Left forelimb (tissue), 1 donor: ENCODE results near the gene MICALL1.

ENCODE experiments used
- DNase-seq: peaks from one replicate; pipeline ENCODE4 v3.0.0-alpha.2; 2018; ENCODE audit warnings: low spot score

MICALL1 gene

DNA sequence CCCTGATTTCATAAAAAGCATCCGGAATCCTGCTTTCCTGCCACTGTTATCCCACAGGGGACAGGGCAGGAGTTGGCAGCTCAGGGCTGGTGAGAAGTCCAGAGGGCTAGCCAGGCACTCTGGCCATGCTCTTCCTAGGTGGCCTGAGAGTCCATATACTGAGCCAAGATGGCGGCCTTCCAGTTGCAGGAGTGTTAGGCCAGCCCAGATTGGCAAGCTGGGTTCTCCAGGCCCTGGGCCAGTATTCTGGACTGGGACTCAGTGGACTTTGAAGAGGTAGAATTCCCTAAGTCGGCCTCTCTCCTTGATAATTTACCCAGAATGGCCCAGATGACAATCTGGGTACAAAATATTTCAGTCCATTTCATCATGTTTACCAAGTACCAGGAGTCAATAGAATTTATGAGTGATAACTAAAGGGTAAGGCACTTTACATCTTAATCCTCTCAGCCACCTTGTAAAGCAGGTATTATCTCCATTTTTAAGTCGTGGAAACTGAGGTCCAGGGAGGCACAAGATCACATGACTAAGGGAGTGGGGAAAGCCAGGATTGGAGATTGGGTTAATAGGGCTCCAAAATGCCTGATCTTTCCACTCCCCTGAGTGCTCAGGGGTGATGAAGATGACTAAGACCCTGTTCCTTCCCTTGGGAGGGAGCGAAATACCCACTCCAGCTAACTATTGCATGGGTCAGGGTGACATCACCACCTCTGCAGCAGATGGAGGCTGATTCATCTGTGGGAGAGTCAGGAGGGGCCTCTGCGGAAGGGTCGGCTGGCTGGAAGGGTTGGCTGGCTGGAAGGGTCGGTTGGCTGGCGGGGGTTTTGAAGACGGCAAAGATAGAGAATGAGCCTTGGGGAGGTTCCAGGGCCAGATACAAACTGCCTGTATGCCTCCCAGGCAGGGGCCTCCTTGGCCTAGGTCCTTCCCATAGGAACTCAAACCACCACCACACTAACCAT lies 1.2 kb upstream of the MICALL1 start:
- DNase-seq: no peak

DNA sequence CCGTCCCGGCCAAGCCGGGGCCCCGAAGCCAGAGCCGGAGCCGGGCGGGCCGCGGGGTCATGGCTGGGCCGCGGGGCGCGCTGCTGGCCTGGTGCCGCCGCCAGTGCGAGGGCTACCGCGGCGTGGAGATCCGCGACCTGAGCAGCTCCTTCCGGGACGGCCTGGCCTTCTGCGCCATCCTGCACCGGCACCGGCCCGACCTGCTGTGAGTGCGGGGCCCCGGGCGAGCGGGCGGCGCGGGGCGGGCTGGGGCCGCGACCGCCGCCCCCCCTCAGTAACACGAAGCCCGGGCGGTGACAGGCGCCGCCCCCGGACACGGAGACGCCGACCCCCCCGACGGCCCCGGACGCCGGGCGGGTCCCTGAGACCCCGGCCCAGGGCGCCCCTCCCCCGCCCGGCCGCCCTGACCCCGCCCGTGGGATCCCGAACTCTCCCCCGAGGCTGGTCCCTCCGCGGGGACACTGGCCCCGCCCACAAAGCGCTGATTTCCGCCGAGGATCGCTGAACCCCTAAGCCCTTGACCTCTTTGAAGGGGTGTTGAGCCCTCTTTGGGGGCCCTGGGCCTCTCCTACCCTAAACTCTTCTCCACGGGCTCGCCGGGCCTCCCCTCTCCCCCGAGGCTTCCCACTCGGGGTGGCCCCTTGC lies 389 bp downstream of the MICALL1 start:
- DNase-seq: no peak

DNA sequence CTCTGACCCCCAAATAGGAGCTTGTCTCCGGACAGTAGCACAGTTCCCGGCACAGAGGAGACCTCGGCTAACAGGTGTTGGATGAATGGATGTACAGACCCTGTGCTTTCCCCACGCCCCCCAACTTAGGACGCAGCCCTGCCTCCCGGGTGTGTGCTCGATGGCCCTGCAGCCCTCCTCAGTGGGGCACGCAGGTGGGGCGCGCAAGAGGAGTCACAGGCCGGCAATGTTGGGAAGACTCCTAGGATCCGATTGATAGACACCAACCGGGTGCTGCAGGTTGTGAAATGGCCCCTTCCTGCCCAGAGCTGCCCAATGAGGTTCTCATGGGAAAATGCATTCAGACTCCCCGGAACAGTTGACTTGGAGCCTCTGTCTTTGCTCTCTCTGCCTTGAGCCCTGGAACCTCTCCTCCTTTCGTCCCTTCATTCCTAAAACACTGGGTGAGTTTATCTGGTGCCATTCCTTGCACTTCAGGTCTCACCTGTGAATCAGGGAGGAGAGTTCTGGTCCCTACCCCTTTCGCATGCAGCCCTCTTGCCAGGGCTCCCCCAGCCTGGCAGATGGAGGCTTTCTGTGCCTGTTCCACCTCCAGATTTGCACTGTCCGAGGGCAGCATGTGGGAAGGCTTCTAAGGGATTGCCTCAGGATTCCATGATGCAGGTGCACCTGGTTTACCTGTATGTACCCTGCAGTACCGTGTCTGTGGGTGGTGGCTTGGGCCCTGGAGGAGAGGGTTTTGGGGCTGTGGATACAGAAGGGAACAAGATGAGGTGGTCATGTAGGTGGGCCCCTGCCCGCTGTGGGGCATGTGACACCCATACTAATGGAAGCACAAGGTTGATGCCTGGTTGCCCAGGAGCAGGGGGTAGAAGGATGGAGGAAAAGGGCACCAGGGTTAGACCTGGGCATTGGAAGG lies 1.2 kb downstream of the MICALL1 start:
- DNase-seq: no peak

DNA sequence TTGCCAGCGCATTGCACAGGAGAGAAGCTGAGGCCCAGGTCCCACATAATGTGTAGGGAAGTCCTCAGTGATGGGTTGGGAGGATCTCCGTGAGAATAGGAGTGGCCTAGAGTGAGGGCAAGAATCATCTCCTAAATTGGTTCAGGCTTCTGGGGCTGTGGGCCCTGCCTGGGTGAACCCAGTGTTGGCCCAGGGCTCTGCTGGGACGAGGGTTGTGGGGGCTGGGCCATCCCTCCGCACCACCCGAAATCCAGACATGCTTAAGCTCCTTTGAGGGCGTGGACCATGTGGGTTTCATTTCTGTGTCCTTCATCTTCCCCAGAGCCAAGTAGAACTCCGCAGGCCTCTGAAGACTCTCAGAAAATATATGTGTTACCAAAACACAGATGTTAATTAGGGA lies 3.7 kb downstream of the MICALL1 start:
- DNase-seq: no peak

DNA sequence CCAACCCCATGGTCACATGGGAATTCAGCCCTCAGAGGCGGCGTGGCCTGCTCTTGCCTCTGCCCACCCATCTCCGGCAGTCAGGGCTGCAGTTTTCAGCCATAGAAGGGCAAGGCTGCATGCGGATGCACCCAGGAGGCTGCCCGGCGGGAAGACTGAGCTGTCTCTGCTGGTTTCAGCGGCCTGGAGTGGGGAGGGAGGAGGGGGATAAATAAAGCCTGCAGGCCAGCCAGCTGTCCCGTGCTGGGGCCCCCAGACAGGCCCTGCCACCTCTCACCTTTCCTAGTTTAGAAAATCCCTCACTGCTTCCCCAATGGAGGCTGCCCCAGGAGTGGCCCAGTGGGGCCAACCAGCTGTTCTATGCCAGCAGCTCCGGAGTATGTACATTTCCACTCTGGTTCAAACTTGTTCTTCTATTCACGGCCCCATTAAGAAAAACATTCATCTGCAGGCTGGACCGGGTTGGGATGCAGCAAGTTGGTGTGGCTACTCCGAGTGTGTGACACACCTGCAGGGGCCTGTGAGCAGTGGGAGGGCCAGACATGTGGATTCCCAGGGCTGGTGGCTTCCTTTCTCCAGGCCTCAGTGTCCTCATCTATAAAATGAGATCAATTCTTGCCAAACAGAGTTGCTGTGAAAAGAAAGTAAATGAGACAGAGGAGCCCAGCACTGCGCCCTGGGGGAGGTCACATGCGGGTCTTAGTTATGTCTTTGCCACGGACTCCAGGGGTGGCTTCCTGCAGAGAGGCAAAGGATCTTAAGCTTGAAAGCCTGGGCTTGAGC lies 5.0 kb downstream of the MICALL1 start:
- DNase-seq: no peak

DNA sequence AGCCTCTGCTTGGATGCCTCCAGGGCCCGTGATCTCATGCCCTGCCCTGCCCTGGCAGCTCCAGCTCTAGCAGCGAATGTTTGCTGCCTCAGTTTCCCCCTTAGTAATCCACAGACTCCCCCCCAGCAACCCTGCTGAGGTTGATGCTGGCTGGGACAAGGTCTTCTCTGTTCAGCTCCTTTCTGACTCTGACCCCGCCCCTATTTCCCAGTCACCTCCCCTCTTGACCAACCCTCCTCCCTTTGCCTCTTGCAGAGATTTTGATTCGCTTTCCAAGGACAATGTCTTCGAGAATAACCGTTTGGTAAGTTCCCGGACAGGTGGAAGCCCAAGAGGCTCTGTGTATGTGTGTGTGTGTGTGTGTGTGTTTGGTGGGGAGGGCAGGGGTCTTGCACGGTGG lies 5.6 kb downstream of the MICALL1 start:
- no peak for DNase-seq

DNA sequence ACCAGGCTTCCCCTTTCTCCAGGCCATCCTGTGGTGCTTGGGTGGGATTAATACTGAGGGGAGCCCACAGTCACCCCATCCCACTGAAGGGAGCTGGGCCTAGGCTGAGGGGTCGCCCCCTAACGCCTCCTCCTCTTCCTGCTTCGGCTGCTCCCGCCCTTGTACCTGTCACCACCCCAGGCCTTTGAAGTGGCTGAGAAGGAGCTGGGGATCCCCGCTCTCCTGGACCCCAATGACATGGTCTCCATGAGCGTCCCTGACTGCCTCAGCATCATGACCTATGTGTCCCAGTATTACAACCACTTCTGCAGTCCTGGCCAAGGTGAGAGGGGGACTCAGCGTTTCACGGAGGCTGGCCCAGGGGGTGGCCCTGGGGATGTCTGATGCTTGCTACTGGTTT lies 6.1 kb downstream of the MICALL1 start:
- DNase-seq: no peak

DNA sequence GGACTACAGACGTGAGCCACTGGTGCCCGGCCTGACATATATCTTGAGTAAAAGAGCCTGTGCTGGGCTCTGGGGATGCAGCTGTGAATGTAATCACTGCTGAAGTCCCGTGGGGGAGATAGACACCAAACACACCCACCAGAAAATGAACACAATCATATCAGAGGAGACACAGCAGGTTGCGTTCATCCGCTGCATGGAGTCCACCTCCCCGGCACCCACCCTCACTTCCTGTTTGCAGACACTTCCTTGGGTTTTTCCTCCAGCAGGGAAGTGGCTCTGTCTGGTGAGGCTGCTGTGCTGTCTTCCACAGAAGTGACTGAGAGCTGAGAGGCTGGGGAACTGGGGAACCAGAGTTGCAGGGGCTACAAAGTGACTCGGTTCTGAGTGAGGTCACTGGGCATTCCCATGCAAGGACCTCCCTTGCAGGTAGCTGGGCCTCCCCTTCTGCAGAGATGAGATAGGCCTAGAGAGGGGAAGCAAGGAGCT lies 7.2 kb downstream of the MICALL1 start:
- no peak for DNase-seq

DNA sequence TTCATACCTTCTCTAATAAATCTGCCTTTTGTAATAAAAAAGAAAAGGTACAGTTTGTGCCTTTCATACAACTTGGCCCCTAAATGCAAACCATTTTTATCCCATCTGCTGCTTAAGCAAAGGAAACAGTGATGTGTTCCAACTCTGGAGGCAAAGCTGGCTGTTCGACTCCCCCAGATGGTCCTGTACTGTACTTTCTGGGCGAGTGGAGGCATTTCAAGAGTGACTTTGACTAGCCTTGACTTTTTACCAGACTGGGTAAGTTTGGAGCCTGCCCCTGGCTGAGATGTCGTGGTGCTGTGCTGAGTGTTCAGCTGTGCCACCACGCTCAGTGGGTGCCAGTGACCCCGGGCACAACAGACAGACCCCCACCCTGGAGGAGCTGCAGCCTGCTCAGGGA lies 10.2 kb downstream of the MICALL1 start:
- DNase-seq: no peak

DNA sequence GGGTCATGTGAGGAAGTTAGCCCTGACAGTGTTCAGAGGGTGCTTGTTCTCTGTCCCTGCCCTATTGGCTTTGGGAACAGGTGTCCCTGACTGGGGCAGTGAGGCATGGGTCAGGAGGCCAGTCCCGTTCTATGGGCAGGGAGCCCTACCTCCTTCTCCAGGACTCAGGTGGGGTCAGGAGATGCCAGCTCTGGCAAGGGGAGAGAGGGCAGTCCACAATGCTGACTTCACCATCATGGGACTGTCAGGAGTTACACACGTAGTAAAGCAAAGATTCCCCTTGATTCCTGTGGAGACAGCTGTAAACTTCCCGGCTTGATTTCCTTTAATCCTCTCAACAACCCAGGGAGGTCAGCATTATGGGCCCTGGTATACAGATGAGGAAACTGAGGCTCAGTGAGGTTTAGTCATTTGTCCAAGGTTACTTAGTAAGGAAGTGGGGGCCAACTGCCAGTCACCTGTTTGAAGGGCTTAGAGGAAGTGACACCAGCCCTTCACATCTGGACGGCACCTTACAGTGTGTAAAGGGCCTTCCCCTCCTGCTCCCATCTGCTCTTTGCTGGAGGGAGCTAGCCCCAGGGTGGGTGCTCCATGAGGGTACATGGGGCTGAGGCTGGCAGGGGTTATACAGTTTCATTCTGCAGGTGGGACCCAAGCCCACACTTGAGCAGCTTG lies 11.9 kb downstream of the MICALL1 start:
- peak; percentile 34 for DNase-seq

DNA sequence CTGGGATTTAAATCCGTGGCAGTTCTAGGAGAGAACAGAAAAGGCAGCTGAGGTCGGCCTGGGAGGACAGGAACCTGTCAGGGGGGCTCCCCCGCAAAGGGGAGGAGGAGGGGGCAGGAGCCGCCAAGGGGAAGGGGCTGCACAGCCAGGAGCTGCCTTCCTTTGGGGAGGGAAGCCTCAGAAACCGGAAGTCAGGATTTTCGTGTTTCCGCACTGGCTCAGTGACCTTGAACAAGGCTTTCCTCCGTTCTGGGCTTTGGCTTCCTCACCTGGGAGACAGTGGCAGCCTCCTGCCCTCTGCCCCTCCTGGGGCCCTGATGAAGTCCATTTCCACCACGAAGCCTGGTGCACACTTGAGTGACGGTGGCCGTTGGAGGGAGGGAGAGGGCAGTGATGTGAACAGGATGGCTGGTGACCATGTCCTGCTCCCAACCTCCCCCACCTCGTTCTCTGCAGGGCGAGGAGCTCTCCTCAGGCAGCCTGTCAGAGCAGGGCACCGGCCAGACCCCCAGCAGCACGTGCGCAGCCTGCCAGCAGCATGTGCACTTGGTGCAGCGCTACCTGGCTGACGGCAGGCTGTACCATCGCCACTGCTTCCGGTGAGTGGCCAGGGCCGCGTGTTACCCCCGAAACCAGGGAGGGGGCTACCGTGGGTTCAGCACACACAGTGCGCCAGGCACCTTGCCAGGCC lies 12.6 kb downstream of the MICALL1 start:
- peak; percentile 42 for DNase-seq

DNA sequence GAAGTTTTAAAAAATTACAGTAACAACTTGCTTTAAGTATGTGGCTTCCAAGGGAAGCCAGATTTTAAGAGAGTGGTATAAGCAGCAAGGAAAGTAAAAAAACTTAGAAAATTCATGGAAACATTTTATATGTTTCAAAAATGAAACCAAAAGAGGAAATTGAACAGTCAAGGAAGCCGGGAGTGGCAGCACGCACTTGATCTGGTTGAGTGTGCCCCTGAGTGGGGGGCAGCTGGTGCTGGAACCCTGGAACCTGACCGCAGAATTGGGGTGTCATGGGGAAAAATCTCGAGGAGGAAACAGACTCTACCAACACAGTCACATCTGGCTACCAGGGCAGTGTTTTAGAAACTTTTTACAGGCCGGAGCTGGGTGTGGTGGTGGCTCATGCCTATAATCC lies 14.0 kb downstream of the MICALL1 start:
- DNase-seq: no peak

DNA sequence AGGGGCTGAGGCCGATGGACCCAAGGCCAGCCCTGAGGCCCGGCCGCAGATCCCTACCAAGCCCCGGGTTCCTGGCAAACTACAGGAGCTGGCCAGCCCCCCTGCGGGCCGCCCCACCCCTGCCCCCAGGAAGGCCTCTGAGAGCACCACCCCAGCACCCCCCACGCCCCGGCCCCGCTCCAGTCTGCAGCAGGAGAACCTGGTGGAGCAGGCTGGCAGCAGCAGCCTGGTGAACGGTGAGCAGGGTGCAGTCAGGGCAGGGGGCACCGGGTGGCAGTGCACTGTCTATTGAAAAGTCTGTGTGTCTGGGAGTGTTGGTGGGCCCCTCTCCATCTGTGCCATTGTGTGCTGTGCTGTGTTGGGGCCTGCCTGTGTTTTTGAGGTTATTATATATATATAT lies 16.1 kb downstream of the MICALL1 start:
- no peak for DNase-seq

DNA sequence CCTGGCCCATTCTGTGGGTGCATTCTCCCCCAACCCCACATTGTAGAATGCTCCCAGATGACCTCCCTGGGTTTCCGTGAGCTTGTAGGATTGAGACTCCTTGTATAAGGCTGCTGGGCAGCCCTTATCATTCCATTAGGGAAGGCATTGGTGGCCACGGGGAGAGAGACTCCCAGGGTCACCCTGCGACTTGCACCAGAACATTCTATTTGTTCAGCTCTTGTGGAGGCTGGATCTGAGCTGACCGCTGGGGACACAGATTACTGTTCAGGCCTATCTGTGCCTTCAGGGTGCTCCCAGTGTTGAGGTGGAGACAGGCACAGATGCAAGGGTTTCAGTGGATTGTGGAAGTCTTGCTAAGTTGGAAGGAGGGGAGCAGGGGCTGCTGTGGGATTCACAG lies 17.8 kb downstream of the MICALL1 start:
- no peak for DNase-seq

DNA sequence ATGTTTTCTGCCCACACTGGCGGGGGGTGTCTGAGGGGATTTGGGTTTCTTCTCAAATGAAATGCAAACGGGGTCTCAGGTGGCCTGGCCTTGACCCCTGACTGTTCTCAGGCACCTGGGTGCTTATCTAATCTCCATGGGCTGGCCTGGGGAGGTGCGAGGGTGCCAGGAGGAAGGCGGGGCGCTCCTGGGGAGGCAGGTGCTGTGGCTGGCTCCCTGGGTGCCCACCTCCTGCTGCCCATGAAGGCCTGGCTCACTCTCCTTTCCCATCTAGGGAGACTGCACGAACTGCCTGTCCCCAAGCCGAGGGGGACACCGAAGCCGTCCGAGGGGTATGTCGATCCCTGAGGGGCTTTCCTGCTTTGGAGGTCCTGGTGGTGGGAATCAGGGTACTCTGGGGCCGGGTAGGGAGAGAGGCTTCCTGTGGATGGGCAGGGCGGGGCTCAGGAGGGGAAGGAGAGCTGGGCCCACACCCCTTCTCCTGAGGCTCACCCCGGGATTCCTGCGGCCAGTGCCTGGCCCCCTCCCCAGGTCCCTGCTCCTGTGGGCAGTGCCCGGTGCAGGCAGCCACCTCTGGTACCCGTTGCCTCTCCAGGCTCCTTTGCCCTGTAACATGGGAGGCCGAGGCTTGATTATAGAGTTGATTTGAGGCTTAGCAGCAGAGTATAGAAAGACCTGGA lies 18.4 kb downstream of the MICALL1 start:
- DNase-seq: no peak

DNA sequence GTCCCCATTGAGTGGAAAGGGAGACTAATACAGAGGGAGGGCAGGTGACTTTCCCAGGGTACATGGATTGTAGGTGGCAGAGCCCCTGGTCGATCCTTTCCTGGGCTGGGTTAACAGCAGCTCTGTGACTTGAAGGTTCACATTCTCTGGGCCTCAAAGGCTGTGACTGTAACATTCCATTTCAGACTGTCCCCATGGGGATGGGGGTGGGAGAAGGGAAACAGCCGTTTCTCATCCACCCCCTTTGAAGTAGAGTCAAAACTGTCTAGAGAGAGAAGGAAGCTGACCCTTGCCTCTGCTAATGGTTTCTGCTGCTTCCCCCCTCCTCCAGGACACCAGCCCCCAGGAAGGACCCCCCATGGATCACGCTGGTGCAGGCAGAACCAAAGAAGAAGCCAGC lies 19.2 kb downstream of the MICALL1 start:
- DNase-seq: no peak

DNA sequence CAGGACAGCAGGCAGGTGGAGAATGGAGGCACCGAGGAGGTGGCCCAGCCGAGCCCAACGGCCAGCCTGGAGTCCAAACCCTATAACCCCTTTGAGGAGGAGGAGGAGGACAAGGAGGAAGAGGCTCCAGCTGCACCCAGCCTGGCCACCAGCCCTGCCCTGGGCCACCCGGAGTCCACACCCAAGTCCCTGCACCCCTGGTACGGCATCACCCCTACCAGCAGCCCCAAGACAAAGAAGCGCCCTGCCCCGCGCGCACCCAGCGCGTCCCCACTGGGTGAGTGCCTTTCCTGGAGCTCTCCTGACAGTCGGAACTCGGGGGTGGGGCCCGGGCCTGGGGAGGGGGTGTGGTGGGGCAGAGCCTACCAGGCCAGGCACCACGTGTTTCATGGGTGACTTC lies 19.7 kb downstream of the MICALL1 start:
- DNase-seq: no peak

DNA sequence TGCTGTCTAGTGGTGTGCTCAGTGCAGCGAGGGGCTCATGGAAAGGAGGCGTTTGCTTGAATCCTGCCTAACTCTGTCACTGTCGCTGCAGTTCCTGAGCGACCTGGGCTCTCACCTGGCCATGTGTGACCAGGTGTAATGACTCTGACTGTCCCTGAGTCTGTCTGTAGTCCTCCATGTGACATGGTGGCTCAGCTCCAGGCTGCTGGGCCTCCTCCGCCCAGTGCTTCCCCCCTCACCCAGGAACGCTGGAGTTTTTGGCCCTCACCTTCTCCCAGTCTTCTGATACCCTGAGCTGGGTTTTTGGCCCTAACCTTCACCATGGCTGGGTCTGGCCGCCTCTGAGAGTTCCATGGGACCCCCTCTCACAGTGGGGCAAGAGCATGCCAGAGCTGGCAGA lies 20.3 kb downstream of the MICALL1 start:
- no peak for DNase-seq

DNA sequence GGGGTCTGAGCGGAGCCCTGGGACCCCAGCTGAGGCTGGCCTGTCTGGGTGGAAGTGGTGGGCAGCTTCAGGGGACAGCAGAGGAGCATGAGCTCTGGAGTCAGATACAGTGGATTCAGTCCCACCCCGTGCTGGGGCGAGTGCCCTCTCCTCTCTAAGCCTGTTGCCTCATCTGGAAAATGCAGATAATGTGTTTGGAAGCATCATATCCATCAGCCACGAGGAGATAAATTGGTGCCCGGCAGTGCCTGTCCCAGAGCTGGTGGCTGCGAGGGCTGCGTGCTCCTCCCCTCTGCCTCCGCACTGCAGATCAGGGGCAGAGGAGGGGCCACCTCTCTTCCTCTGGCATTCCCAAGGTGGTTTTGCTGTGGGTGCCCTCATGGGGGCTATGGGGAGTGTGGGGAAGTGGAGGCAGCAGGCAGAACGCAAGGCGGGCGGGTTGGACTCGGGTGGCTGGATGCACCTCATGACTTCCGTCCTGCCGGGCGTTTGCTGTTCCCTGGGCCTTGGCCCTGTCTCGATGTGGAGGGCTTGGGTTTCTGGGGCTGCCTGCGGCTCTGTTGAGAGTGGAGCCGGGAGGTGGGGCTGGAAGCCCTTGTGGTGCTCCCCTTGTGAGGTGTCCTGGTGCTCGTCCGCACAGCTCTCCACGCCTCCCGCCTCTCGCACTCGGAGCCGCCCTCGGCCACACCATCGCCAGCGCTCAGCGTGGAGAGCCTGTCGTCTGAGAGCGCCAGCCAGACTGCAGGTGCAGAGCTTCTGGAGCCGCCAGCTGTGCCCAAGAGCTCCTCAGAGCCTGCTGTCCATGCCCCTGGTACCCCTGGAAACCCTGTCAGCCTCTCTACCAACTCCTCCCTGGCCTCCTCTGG lies 20.9 kb downstream of the MICALL1 start:
- DNase-seq: no peak
